HEK293T (cell line): ENCODE data around the gene NDUFB11.
A peak's percentile ranks its signal among the peaks of the same experiment; 100 is the strongest.

Experiments used
- CTCF ChIA-PET: fragments of 350-600 bp; formaldehyde crosslinking; extraction: SDS; loops from one replicate; lab custom pipeline; 2021; ENCODE audit warnings: antibody characterized with exemption, inconsistent platforms; lab: Yijun Ruan, JAX
- POLR2A ChIA-PET: fragments of 350-600 bp; formaldehyde crosslinking; extraction: SDS; loops from one replicate; lab custom pipeline; 2020; ENCODE audit warnings: antibody characterized with exemption, inconsistent platforms; lab: Yijun Ruan, JAX
- DNase-seq: peaks from one replicate; pipeline ENCODE4 v3.0.0; 2012; ENCODE audit warnings: mixed read lengths; ENCODE audit errors: extremely low spot score
- ARNT ChIP-seq: fragments of 450-650 bp; IDR thresholded peaks from 2 replicates; pipeline ENCODE4 v1.6.1; 2017; ENCODE audit warnings: mild to moderate bottlenecking
- BHLHE40 ChIP-seq: fragments of 450-650 bp; IDR thresholded peaks from 2 replicates; pipeline ENCODE4 v1.6.1; 2016; ENCODE audit warnings: mild to moderate bottlenecking, moderate library complexity, borderline replicate concordance
- CTBP1 ChIP-seq: fragments of 450-650 bp; IDR thresholded peaks from 2 replicates; pipeline ENCODE4 v1.6.1; 2016; ENCODE audit warnings: borderline replicate concordance
- ELF4 ChIP-seq: fragments of 450-650 bp; IDR thresholded peaks from 2 replicates; pipeline ENCODE4 v1.6.1; 2017; ENCODE audit warnings: antibody characterized with exemption
- FOXA1 ChIP-seq: fragments of 450-650 bp; IDR thresholded peaks from 2 replicates; pipeline ENCODE4 v1.6.1; 2016; ENCODE audit warnings: mild to moderate bottlenecking
- FOXK2 ChIP-seq: fragments of 450-650 bp; IDR thresholded peaks from 2 replicates; pipeline ENCODE4 v1.6.1; 2016; ENCODE audit warnings: mild to moderate bottlenecking
- FOXM1 ChIP-seq: fragments of 450-650 bp; IDR thresholded peaks from 2 replicates; pipeline ENCODE4 v1.6.1; 2017; ENCODE audit warnings: mild to moderate bottlenecking, borderline replicate concordance
- HDGF ChIP-seq: fragments of 450-650 bp; IDR thresholded peaks from 2 replicates; pipeline ENCODE4 v1.6.1; 2017; ENCODE audit warnings: antibody characterized with exemption, borderline replicate concordance
- L3MBTL2 ChIP-seq: fragments of 450-650 bp; conservative IDR thresholded peaks from 2 replicates; pipeline ENCODE4 v1.6.1; 2016; ENCODE audit warnings: mild to moderate bottlenecking
- LEF1 ChIP-seq: fragments of 450-650 bp; IDR thresholded peaks from 2 replicates; pipeline ENCODE4 v1.6.1; 2017; ENCODE audit warnings: mild to moderate bottlenecking, borderline replicate concordance
- NFRKB ChIP-seq: fragments of 450-650 bp; IDR thresholded peaks from 2 replicates; pipeline ENCODE4 v1.6.1; 2016; ENCODE audit warnings: mild to moderate bottlenecking, moderate library complexity
- SP1 ChIP-seq: fragments of 450-650 bp; IDR thresholded peaks from 2 replicates; pipeline ENCODE4 v1.6.1; 2017
- SUZ12 ChIP-seq: fragments of 450-650 bp; IDR thresholded peaks from 2 replicates; pipeline ENCODE4 v1.6.1; 2016; ENCODE audit warnings: mild to moderate bottlenecking
- TARDBP ChIP-seq: fragments of 450-650 bp; IDR thresholded peaks from 2 replicates; pipeline ENCODE4 v1.6.1; 2016
- ZNF384 ChIP-seq: fragments of 450-650 bp; IDR thresholded peaks from 2 replicates; pipeline ENCODE4 v1.6.1; 2016
- TF ChIP-seq, protein P1 (sequence below): fragments of 450-650 bp; IDR thresholded peaks from 2 replicates; pipeline ENCODE4 v1.6.1; 2016

NDUFB11 gene

DNA sequence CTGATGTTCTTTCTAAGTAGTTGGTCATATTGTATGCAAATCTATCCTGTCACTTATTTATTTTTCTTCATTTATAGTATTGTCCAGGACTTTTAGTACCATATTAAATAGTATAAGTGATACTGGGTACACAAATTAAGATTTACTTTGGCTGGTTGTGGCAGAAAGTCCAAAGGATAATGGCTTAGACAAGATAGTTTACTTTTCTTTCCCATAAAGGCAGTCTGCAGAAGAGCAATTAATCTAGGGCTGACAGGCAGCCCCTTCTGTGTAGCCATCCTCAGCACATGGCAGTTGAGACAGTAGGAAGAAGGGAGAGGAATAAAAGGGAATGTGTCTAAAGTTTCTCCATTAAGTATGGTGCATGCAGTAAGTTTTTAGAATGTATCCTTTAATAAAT, 6.9 kb upstream of the NDUFB11 start:
- no peak for TF ChIP-seq CTBP1
- TF ChIP-seq, protein P1, sequence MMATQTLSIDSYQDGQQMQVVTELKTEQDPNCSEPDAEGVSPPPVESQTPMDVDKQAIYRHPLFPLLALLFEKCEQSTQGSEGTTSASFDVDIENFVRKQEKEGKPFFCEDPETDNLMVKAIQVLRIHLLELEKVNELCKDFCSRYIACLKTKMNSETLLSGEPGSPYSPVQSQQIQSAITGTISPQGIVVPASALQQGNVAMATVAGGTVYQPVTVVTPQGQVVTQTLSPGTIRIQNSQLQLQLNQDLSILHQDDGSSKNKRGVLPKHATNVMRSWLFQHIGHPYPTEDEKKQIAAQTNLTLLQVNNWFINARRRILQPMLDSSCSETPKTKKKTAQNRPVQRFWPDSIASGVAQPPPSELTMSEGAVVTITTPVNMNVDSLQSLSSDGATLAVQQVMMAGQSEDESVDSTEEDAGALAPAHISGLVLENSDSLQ, result peak; percentile 61; the same call in 1 of the 2 replicates
- no peak for DNase-seq
- ChIA-PET CTCF (interaction anchor here (0.6 kb wide), 1 partner anchor 82 kb away, joined by 3 read pairs; no protein-coding TSS in a partner anchor), POLR2A (interaction anchor here (1.0 to 2.3 kb wide), 2 partner anchors 10 to 23 kb away, joined by 3 to 8 read pairs; no protein-coding TSS in a partner anchor)

DNA sequence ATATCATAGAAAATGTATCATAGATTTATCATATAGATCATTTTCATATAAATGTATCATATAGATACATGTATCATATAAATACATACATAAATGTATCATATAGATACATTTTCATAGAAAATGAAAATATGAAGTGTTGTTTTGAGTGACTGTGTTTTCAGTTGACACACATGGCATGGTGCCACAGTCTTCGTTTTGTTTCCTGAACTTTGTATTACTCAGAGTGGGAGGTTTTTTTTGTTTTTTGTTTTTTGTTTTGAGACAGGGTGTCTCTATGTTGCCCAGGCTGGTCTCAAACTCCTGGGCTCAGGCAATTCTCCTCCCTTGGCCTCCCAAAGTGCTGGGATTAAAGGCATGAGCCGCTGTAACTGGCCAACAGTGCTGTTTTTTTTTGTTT, 4.4 kb upstream of the NDUFB11 start:
- no peak for DNase-seq
- CTCF ChIA-PET, result no interaction called here
- TF ChIP-seq BHLHE40, result no peak
- TF ChIP-seq FOXK2, result no peak
- TF ChIP-seq HDGF, result no peak
- no peak for TF ChIP-seq ELF4
- no peak for TF ChIP-seq LEF1
- TF ChIP-seq ARNT, result no peak
- TF ChIP-seq CTBP1, result no peak
- TF ChIP-seq SUZ12, result no peak
- TF ChIP-seq ZNF384, result no peak
- TF ChIP-seq TARDBP, result no peak
- POLR2A ChIA-PET, result no interaction called here

DNA sequence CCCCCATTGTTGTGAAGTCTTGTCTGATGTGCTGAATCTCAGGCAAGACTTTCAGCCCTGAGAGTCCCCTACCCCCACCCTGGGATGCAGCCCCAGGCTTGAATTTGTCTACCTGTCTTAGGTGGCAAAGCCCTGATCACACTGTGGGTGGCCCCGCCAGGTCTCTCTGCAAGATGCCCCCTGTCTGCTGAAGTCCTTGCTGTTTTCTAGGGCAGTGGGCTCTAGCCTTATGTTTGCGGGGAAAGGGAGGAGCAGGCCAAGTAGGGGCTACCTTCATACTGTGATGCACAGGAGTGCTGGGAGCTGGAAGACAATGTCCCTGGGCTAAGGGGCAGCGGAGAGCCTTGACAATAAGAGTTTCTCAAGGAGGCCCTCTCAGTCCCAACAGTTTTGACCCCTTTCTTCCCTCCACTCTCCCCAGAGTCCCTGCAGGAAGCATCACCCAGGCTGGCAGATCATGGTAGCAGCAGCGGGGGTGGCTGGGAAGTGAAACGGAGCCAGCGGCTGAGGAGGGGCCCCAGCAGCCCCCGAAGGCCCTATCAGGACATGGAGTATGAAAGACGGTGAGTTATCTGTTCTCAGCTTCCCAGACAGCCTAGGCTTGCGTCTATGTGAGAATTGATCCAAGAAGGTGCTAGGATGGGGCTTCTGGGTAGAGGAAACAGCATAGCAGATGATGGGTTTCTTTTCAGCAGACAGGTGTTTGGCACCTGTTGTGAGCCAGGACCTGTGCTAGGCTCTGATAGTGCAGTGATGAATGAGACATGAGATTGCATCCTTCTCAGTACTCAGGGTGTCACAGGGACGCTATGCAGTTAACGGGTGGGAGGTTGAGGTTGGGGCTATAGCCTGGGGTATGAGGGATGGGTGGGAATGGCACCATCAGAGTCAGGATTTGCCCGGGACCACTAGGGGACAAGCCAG, 2.7 kb upstream of the NDUFB11 start:
- ChIA-PET CTCF (no interaction called here), POLR2A (no interaction called here)
- TF ChIP-seq TARDBP, result no peak
- TF ChIP-seq FOXK2, result no peak
- TF ChIP-seq HDGF, result no peak
- TF ChIP-seq SUZ12, result no peak
- no peak for TF ChIP-seq FOXA1
- DNase-seq, result no peak

DNA sequence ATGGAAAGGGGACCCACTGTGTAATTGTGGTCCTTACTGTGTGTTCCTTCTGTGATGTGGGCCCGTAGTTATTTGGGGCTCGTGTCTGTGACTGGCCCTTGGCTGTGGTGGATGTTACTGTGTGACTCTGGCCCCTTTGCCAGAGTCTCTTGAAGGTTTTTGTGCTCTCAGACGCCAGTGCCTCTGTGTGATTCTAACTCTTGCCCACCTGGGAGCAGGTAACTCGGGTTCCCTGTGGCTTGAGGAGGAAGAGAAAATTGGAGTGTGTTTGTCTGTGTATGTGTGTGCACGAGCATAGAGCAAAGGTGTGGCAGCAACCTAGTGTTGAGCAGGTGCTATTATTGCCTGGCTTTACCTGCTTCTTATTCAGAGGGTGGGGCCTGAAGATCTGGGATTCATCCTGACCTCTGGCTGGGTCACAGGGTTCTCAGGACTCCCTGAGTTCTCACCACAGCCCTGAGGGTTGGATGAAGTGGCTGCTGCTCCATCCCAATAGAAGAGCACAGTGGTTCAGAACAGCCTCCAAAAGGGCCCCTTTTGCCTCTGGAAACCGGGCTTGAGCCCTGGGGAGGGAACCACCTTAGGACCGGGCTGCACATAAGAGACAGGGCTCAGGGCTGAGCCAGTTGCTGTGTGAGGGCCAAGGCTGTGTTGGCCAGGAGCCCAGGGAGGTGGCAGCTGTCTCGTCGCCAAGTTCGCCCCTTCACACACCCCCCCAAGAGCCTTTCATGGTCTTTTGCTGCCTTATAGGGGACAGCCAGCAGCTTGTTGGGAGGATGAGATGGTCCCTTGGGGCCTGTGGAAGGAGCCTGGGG, 1.8 kb upstream of the NDUFB11 start:
- TF ChIP-seq SP1 (no peak), ZNF384 (no peak), FOXA1 (no peak)
- TF ChIP-seq, protein P1, result no peak
- ChIA-PET POLR2A (no interaction called here), CTCF (no interaction called here)
- DNase-seq, result no peak

DNA sequence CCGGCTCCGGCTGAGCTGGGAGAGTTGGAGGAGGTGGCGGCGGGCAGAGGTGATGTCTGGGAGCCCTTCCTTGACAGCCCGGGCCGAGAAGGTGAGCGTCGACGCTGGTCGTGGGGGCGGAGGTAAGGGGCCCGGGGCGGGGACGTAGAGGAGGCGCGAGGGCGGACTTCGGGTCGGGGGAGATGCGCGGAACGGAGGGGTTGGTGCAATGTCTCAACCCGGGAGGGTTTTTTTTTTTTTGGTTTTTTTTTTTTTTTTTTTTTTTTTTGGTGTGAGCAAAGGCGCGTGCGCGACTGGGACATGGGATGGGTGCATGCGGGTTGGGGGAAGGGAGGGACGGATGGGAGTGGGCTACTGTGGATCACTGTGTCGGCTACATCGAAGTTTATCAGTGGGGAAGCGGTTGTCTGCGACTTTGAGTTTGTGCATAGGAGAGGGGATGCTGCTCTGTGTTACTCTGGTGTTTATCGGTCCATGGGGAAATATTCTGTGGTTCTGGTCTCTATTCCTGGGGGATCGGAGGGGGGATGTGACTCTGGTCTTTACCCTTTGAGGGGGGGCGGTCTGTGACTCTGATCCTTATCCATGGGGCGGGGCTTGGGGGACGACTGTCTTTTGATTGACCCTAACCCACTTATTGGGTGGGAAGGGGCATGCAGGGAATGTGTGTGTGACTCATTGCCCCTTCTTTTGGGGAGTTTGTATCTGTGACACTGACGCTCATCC, 1.1 kb upstream of the NDUFB11 start:
- CTCF ChIA-PET, result interaction anchor here (0.5 to 1.2 kb wide), 4 partner anchors 12 to 216 kb away, joined by 4 read pairs; no protein-coding TSS in a partner anchor

DNA sequence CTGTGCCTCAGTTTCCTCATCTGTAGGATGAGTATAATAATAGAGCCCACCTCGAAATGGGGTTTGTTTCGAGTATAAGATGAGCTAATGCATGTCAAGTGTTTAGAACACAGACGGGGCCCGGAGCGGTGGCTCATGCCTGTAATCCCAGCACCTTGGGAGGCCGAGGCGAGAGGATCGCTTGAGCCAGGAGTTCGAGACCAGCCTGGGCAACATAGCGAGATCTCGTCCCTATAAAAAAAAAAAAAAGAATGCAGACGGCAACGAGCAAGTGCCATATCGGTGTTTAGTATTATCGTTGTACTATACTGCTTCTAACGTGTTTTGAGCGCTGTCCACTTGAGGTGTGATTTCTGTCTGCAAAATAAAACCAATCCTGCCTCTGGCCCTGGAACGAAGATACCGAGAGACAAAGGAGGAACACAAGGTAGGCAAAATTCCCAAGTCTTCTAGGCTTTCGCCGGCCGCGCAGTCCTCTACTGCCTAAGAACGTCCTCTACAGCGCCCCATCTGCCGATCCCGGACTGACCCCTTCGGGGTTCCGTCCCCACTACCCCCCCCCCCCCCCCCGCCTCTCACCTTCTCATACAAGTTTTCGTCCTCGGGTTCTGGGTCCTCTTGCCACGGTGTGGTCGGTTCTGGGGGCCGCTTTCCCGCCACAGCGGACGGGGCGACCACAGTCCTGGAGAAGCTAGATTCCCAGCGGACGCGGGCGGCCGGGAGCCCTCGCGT, 442 bp downstream of the NDUFB11 start:
- CTCF ChIA-PET, result interaction anchor here (1.2 kb wide), 2 partner anchors 13 to 26 kb away, joined by 4 read pairs; no protein-coding TSS in a partner anchor
- TF ChIP-seq ZNF384, result peak; percentile 46
- TF ChIP-seq ARNT, result no peak
- POLR2A ChIA-PET, result interaction anchor here (0.8 to 3.8 kb wide), 9 partner anchors 9 to 178 kb away, joined by 3 to 76 read pairs (median 5); no protein-coding TSS in a partner anchor
- no peak for DNase-seq

More for the DNA sequence above, 1.1 kb upstream of the NDUFB11 start:
- no peak for TF ChIP-seq FOXM1
- peak; percentile 87 for TF ChIP-seq ZNF384
- no peak for TF ChIP-seq L3MBTL2
- no peak for TF ChIP-seq FOXA1
- TF ChIP-seq NFRKB, result no peak
- POLR2A ChIA-PET, result interaction anchor here (0.8 to 3.8 kb wide), 11 partner anchors 11 to 180 kb away, joined by 3 to 76 read pairs (median 5); no protein-coding TSS in a partner anchor
- DNase-seq, result no peak
